HPDE6-E6E7 (cell line): Measurements from ENCODE around the gene HMGB4.

ENCODE experiments used
- DNase-seq: peaks from one replicate; pipeline ENCODE4 v3.0.0; 2011; ENCODE audit warnings: missing footprints; ENCODE audit errors: extremely low spot score

The HMGB4 gene

GRCh38 chr1:33848205-33848937 lies 15.5 kb upstream of the HMGB4 start:
- no peak for DNase-seq

- DNase-seq, result no peak
Measured at GRCh38 chr1:33849211-33849610, 14.7 kb upstream of the HMGB4 start.

DNA sequence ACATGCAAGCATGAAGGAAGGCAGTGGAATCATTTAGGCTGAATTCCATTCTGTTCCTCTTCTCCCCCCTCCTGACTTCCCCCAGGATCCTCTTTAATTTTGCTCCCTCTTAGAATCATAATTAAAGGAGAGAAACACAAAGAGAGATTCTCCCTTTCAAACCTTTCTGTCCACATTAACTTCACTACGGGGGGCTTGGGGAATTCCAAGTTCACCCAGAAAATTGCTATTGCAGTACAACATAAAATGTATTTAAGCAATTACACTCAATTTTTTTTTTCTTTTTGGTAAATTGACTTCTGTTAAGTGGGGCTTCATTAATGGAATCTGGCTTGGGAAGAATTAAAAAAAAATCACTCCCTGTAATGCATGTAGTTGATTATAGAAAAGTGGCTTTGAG lies 13.4 kb upstream of the HMGB4 start:
- no peak for DNase-seq

DNA sequence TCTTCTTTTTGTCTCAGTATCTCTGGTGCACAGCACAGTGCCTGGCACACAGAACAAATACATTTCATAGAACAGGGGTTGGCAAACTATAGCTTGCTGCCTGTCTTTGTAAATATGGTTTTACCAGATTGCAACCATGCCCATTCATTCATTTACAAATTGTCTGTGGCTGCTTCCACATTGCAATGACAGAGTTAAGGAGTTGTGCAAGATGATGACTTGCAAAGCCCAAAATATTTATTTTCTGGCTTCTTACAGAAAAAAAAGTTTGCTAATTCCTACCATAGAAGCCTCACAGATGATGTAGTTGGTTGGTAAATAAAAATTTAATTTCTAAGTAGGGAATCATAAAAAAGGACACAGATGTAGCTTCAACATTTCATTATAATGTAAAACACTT lies 11.2 kb upstream of the HMGB4 start:
- DNase-seq, result no peak

DNA sequence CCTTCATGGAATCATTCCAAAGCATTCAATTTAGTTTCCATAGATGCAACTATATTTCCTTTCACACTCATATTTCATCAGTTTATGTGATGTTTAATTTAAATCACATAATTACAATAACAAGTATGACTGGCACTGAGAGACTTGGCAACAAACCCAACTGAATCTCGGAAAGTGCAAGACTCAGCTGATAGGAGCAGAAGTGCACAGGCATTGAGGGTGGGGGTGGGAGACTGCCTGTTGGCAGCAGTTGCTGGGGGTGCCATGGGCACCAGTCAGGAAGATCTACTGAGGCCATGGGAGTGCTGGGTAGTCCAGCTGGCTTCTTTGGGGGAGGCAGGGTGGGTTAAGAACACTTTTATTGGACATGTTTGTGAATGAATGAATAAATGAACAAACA lies 10.4 kb upstream of the HMGB4 start:
- no peak for DNase-seq

DNA sequence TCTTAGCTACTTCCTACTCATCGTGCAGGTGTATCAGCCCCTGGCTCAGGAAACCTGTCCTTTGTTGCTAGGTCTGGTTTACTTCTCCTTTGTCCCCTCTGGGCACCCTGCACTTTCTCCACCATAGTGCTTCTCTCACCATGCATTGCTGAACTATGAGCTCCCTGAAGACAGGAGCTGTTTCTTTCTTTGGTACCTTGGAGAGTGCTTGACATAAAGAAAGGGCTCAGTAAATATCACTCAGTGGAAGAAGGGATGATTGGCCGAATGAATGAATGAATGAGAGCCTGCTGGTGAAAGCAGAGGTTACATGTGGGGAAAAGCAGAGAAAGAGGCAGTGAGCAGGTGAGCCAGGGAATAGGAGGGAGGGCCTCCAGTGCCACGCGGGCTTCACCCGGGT lies 9.8 kb upstream of the HMGB4 start:
- no peak for DNase-seq

DNA sequence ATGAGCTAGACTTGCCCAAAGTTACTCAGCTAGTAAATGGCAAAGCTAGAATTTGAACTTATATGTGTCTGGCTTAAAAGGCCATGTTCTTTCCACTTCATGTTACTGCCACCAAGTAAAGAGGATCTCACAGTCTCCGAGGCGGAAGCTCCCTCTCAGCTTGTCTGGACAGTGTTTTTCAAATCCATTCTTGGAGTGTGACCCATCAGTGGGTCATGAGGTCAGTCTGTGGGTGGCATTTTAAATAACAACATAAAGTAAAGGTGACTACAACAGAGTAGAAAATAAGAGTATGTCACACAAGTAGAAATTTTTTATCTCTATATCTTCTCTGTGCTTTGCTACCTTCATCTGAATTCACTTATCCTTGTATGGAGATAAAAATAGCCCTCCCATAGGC lies 3.2 kb upstream of the HMGB4 start:
- DNase-seq, result no peak

- no peak for DNase-seq
Measured at GRCh38 chr1:33864460-33865389, 846 bp downstream of the HMGB4 start.

GRCh38 chr1:33866281-33866680 lies 2.4 kb downstream of the HMGB4 start:
- no peak for DNase-seq

DNA sequence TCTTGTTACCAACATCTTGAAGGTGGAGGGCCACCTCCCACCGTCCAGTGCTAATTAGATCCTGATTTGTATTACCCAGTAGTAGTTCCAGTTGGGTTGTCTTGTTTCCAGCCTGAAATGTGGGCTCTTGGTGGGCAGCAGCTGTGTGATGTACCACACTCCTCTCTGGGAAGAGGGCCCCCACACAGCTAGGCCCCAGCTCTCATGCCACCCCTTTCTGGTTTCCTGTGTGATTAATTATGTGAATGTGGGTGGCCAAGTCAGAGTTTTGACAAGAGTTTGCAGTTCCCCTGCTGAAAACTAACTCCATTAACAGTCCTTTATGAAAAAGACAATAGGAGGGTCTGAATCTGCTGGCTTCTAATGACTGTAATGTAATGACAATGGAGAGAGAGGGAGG lies 3.8 kb downstream of the HMGB4 start:
- DNase-seq, result no peak

DNA sequence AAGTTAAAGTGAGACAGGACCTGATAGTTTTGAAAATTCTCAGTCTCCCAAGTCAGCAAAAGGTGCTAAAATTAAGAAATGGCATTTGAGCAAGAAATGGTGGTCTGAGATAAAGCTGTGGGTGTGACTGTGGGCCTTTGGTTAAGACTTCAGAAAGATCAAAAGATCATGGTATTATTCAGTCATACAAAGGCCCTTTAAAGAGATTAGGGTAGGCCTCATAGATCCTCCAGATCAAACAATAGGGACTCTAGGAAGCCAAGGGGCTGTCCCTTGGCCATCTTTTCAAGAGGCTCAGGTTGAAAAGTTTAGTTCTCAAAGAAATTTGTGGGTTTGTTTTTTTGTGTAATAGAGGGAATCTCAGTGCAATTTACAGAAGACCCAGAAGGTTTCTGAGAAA lies 8.4 kb downstream of the HMGB4 start:
- DNase-seq, result no peak

DNA sequence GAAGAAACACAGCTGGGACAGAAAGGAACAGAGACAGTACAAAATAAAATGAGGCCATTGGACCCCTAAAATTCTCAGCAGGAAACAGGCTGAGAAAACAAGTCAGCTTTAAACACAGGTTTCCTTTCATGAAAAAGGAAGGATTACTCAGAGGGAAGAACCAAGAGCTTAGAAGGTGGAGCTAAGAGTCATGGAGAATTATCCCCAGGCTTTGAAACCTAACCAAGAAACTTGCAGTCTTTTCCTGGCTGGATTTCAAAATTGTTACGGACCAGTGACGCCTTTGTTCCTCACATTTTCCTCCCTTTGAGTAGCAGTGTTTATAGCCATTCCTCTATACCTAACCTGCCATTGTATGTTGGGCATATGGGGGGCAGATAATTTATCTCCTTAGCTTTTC lies 8.8 kb downstream of the HMGB4 start:
- DNase-seq, result no peak

GRCh38 chr1:33874636-33875035 lies 10.8 kb downstream of the HMGB4 start:
- DNase-seq, result no peak

GRCh38 chr1:33875862-33876261 lies 12.0 kb downstream of the HMGB4 start:
- no peak for DNase-seq

DNA sequence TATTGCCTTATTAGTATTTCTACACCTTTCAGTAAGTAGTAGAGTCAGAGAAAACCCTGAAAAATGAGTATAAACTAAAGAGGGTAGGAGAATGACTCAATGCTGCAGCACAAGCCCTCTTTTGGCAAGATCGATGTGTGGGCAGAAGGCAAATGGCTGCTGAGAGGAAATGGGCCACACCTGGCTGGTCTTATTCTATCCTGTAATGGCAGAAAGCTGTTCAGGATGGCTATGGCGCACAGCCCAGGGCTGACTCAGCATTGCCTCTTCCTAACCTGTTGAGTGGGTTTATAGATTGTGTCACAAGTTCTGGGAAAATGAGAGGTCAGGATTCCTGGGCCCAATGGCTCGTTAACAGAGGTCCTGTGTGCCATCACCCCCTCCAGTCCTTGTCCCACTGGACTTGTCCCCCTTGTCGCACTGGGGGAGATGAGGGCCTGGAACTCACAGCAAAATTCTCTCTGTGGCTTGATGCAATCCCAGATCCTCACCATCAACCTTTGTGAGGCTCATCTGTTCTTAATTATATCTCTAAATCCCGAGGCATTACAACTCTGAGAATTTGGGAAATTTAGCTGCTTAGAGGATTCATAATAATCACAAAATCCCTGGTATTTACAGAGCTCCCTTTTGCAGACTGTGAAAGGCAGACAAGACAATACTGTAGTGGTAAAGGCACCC lies 13.2 kb downstream of the HMGB4 start:
- no peak for DNase-seq

- no peak for DNase-seq
Measured at GRCh38 chr1:33878392-33878791, 14.5 kb downstream of the HMGB4 start.

GRCh38 chr1:33880305-33880704 lies 16.4 kb downstream of the HMGB4 start:
- no peak for DNase-seq

DNA sequence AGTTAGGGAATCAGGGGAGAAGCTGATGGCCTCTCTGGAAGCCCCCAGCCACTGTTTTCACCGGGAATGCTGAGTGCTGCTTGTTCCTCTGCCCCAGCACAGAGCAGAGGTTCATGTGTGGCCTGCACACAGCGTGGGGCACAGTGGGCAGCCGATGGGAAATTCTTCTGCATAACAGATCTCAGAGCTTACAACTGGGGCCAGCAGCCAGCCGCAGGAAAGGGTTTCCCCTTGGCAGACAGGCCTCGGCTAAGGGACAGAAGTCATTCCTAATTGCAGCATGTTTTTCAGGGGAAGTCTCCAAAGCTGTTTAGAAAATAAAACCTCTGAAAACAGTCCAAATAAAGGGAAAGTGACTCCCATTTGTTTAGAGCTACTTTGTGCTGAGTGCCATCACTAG lies 22.6 kb downstream of the HMGB4 start:
- DNase-seq, result no peak

GRCh38 chr1:33893147-33893830 lies 29.4 kb downstream of the HMGB4 start:
- no peak for DNase-seq

DNA sequence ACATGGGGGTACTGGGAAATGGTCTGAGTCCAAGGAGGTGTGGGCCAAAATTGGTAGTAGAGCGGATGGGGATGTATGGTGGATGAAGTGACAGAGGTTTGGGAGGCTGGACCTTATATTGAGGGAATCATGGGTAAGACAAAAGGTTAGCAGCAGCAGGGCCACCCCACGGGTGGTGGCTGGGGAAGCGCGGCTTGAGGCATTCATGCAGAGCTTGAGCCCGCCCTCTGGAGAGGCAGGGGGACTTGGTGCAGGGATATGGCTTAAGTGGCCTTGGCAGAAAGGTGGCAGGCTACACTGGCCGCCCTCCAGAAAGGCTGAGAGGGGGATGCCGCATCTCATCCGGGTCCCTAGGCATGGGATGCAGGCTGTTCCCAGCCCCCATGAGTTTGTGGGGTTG lies 31.5 kb downstream of the HMGB4 start:
- DNase-seq, result no peak

GRCh38 chr1:33895976-33896375 lies 32.1 kb downstream of the HMGB4 start:
- no peak for DNase-seq
